ENCODE data around the gene HMGA1. TPM values are rescaled to one million over a fixed set of nuclear protein-coding genes. Genes with fewer than 3 reads are reported as not detected.

Gene HMGA1
- total RNA-seq, 1 donor from 2014 or later: 355 TPM

DNA sequence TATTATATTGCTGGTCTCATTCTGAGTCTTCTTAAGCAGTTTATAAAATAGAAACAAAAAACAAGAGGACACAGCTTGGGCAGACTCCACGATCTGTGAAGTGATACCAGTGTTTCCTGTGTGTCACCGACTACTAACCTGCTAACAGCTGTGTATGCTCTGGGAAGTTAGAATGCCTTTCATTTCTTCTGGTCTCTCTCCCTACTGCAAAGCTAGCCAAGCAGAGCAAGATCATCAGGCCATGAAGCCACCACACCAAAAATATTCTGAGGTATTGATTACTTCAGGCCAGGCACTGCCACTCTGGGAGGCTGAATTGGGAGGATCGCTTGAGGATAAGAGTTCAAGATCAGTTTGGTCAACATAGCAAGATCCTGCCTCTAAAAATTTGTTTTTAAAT is 59.0 kb downstream of the HMGA1 start:
- TF ChIP-seq CTCF (conservative IDR thresholded peaks at IDR 0.05): no peak
- peak overlapping the region; percentile 36 for H3K27ac Mint-ChIP-seq
- no peaks in the 10 kb centered on the region for H3K9me3 Mint-ChIP-seq
- H3K27me3 Mint-ChIP-seq: no peaks in the 10 kb centered on the region
- no peak for DNase-seq (ENCODE audit: extremely low spot score, unreplicated experiment)
- peaks cover 3% of the 10 kb centered on the region for H3K4me1 Mint-ChIP-seq (ENCODE audit: unreplicated experiment)
- no peak overlapping the region for H3K4me3 Mint-ChIP-seq
- H3K36me3 Mint-ChIP-seq: peaks cover 26% of the 10 kb centered on the region

Small RNAs within 50 kb of the gene (microRNA-seq; reads per million reads assigned to microRNA genes)
- gene MIR6835: not detected

Other genes with a start within 250 kb of the HMGA1 start
- gene GRM4, start 90.8 kb upstream of the HMGA1 start, total RNA-seq (ENCODE audit: low replicate concordance): 2.2 and 4.2 TPM in 2 replicates
- 16.0 and 20.8 TPM in 2 replicates for gene SMIM29, start 12.1 kb downstream of the HMGA1 start, total RNA-seq (ENCODE audit: low replicate concordance)
- 19.4 and 31.9 TPM in 2 replicates for gene NUDT3, start 155.8 kb downstream of the HMGA1 start, total RNA-seq (ENCODE audit: low replicate concordance)
- gene RPS10, start 189.2 kb downstream of the HMGA1 start, total RNA-seq (ENCODE audit: low replicate concordance): 1,583 and 1,590 TPM in 2 replicates
- 3.4 and 12.5 TPM in 2 replicates for gene PACSIN1, start 229.2 kb downstream of the HMGA1 start, total RNA-seq (ENCODE audit: low replicate concordance)